PC-9 (cell line): Measurements from ENCODE around the gene RXRB. TPM values are rescaled to one million over a fixed set of nuclear protein-coding genes. Genes with fewer than 3 reads are reported as not detected.

ENCODE experiments used
- BruUV-seq: library from RNA; stranded (reverse); fragments of 400-500 nt; replicated peaks from 2 replicates; lab custom pipeline; 2021; lab: Mats Ljungman, UMichigan
- CTCF ChIA-PET: fragments of 300-600 bp; sonication (Branson Sonifier 250); formaldehyde crosslinking; loops from one replicate; lab custom pipeline; 2022; ENCODE audit warnings: antibody characterized with exemption; lab: Charles Lee
- POLR2A ChIA-PET: fragments of 300-600 bp; sonication (Branson Sonifier 250); formaldehyde crosslinking; loops from one replicate; lab custom pipeline; 2022; ENCODE audit warnings: antibody characterized with exemption; ENCODE audit not compliant: unreplicated experiment; lab: Charles Lee
- DNase-seq, 2 experiments: peaks; one replicate each; pipeline versions ENCODE4 v3.0.0 to v3.0.0-alpha.2; 2015 to 2022; ENCODE audit warnings: mixed read lengths in 1 of 2
- H2AFZ ChIP-seq: fragments of 200-600 bp; sonication (generic); 2 replicates; pipeline ENCODE4 v1.8.1; 2017; ENCODE audit warnings: antibody characterized with exemption
- H3F3A ChIP-seq: fragments of 200-600 bp; sonication (generic); 2 replicates; pipeline ENCODE4 v1.8.1; 2017; ENCODE audit warnings: antibody characterized with exemption, mild to moderate bottlenecking, low read depth; ENCODE audit not compliant: insufficient read depth
- H3K27ac ChIP-seq: fragments of 200-600 bp; sonication (generic); 2 replicates; pipeline ENCODE4 v1.6.1; 2016; ENCODE audit warnings: mixed run types
- H3K27me3 ChIP-seq: fragments of 200-600 bp; sonication (generic); 2 replicates; pipeline ENCODE4 v1.6.1; 2016; ENCODE audit warnings: low read depth, mixed run types; ENCODE audit not compliant: insufficient read depth
- H3K36me3 ChIP-seq: fragments of 200-600 bp; sonication (generic); 2 replicates; pipeline ENCODE4 v1.6.1; 2016; ENCODE audit warnings: low read depth, mixed run types
- H3K4me1 ChIP-seq: fragments of 200-600 bp; sonication (generic); replicated peaks from 2 replicates; pipeline ENCODE4 v1.6.1; 2016; ENCODE audit warnings: mixed run types; ENCODE audit not compliant: insufficient read depth
- H3K4me2 ChIP-seq: fragments of 200-600 bp; sonication (generic); 2 replicates; pipeline ENCODE4 v1.6.1; 2017; ENCODE audit warnings: mixed run types
- H3K4me3 ChIP-seq: fragments of 200-600 bp; sonication (generic); 2 replicates; pipeline ENCODE4 v1.6.1; 2016; ENCODE audit warnings: mixed run types
- H3K79me2 ChIP-seq: fragments of 200-600 bp; sonication (generic); 2 replicates; pipeline ENCODE4 v1.6.1; 2017; ENCODE audit warnings: low read depth, mixed run types
- H3K9me2 ChIP-seq: fragments of 200-600 bp; sonication (generic); 2 replicates; pipeline ENCODE4 v1.8.1; 2017; ENCODE audit warnings: mild to moderate bottlenecking; ENCODE audit not compliant: insufficient read depth
- H3K9me3 ChIP-seq: fragments of 200-600 bp; sonication (generic); 2 replicates; pipeline ENCODE4 v1.8.1; 2016; ENCODE audit warnings: low read depth; ENCODE audit not compliant: insufficient read depth
- H4K20me1 ChIP-seq: fragments of 200-600 bp; sonication (generic); 2 replicates; pipeline ENCODE4 v1.8.1; 2017; ENCODE audit not compliant: insufficient read depth
- CTCF ChIP-seq: fragments of 200-600 bp; sonication (generic); conservative IDR thresholded peaks from 2 replicates; pipeline ENCODE4 v1.6.1; 2017; ENCODE audit warnings: mixed run types, antibody characterized with exemption, mild to moderate bottlenecking, moderate library complexity
- EZH2 ChIP-seq: fragments of 200-600 bp; sonication (generic); IDR thresholded peaks from 2 replicates; pipeline ENCODE4 v1.8.0; 2017; ENCODE audit warnings: antibody characterized with exemption, low read depth
- intact Hi-C: fragments of 100-400 bp; cut with micrococcal nuclease; formaldehyde crosslinking; loops from one replicate; pipeline ENCODE4 v1.10.0; 2022; ENCODE audit not compliant: unreplicated experiment
- total RNA-seq: library from RNA; stranded (reverse); gene quantifications from 2 replicates; pipeline ENCODE4 v1.2.3, GENCODE V29; 2021

The RXRB gene
- total RNA-seq, 1 experiment from 2014 or later = 49.8 TPM

- H3K4me2 ChIP-seq = no peak overlapping the region
- no peaks in the 10 kb centered on the region for H3K9me2 ChIP-seq
- H3K27ac ChIP-seq = no peak overlapping the region
- no peak for DNase-seq
- intact Hi-C loops = no loop called here
- no peaks in the 10 kb centered on the region for H3K79me2 ChIP-seq
- H3K9me3 ChIP-seq = no peaks in the 10 kb centered on the region
- no peak overlapping the region for H2AFZ ChIP-seq
- ChIA-PET POLR2A (no interaction called here), CTCF (no interaction called here)
- 0 out of 2 replicates have a peak, but pooled peaks cover 4% of the 10 kb centered on the region for H3K27me3 ChIP-seq
- TF ChIP-seq CTCF = no peak
- no peak for TF ChIP-seq EZH2
- H3K4me1 ChIP-seq = no peaks in the 10 kb centered on the region
- H3K36me3 ChIP-seq = no peaks in the 10 kb centered on the region
- H3F3A ChIP-seq = peaks cover 4% of the 10 kb centered on the region; the same call in 1 of the 2 replicates
- no TSS peak for BruUV-seq
- no peak overlapping the region for H3K4me3 ChIP-seq
- no peaks in the 10 kb centered on the region for H4K20me1 ChIP-seq
These were observed 10.6 kb downstream of the RXRB start for GRCh38 chr6:33189625-33190448.

- BruUV-seq = no TSS peak
- CTCF ChIA-PET = no interaction called here
These were observed 11.3 kb downstream of the RXRB start for GRCh38 chr6:33189164-33189563.

GRCh38 chr6:33187809-33188208, 12.7 kb downstream of the RXRB start:
- BruUV-seq = no TSS peak

More at GRCh38 chr6:33189164-33189563, 11.3 kb downstream of the RXRB start:
- DNase-seq = no peak
- TF ChIP-seq CTCF (no peak), EZH2 (no peak)
- Histone ChIP-seq H3K36me3 (no peaks in the 10 kb centered on the region), H3K4me3 (no peak overlapping the region), H3K4me1 (no peaks in the 10 kb centered on the region), H3F3A (peaks cover 4% of the 10 kb centered on the region; the same call in 1 of the 2 replicates), H3K27ac (no peak overlapping the region), H3K27me3 (0 out of 2 replicates have a peak, but pooled peaks cover 4% of the 10 kb centered on the region), H3K9me3 (no peaks in the 10 kb centered on the region), H3K79me2 (no peaks in the 10 kb centered on the region), H3K4me2 (no peak overlapping the region), H4K20me1 (no peaks in the 10 kb centered on the region), H3K9me2 (no peaks in the 10 kb centered on the region), H2AFZ (no peak overlapping the region)
- intact Hi-C loops = no loop called here
- POLR2A ChIA-PET = no interaction called here

More at GRCh38 chr6:33187809-33188208, 12.7 kb downstream of the RXRB start:
- H3K4me1 ChIP-seq = no peaks in the 10 kb centered on the region
- no peak overlapping the region for H3K4me2 ChIP-seq
- no peaks in the 10 kb centered on the region for H3K79me2 ChIP-seq
- intact Hi-C loops = no loop called here
- no peak overlapping the region for H3K4me3 ChIP-seq
- H3F3A ChIP-seq = no peaks in the 10 kb centered on the region
- no peak for DNase-seq
- no peaks in the 10 kb centered on the region for H3K9me3 ChIP-seq
- H4K20me1 ChIP-seq = no peaks in the 10 kb centered on the region
- CTCF ChIA-PET = no interaction called here
- no peak for TF ChIP-seq CTCF
- TF ChIP-seq EZH2 = no peak
- H3K27ac ChIP-seq = no peak overlapping the region
- H2AFZ ChIP-seq = no peak overlapping the region
- POLR2A ChIA-PET = no interaction called here
- no peaks in the 10 kb centered on the region for H3K36me3 ChIP-seq
- no peaks in the 10 kb centered on the region for H3K9me2 ChIP-seq
- 0 out of 2 replicates have a peak, but pooled peaks cover 4% of the 10 kb centered on the region for H3K27me3 ChIP-seq
